ENCODE results near the gene SMARCB1. TPM values are rescaled to one million over a fixed set of nuclear protein-coding genes. Genes with fewer than 3 reads are reported as not detected.

Gene SMARCB1
- total RNA-seq, 1 experiment from 2014 or later, result 85.9 TPM

GRCh38 chr22:23834406-23834792 lies 47.6 kb downstream of the SMARCB1 start:
- Histone ChIP-seq H3K4me1 (ENCODE audit: insufficient read depth, low read length) (0 out of 2 replicates have a peak, but pooled peaks cover 3% of the 10 kb centered on the region), H3K9me3 (ENCODE audit: low read length) (no peaks in the 10 kb centered on the region), H3K9me2 (replicated peaks; ENCODE audit: low read length) (no peaks in the 10 kb centered on the region), H3K79me2 (ENCODE audit: low read length) (no peaks in the 10 kb centered on the region), H3F3A (ENCODE audit: low read length, unreplicated experiment) (no peaks in the 10 kb centered on the region), H3K4me2 (ENCODE audit: low read length) (no peak overlapping the region), H2AFZ (ENCODE audit: low read length) (no peak overlapping the region), H3K4me3 (ENCODE audit: low read length) (no peak overlapping the region), H3K36me3 (ENCODE audit: low read depth, low read length) (no peaks in the 10 kb centered on the region), H3K27me3 (ENCODE audit: low read length) (no peaks in the 10 kb centered on the region), H4K20me1 (ENCODE audit: low read length) (no peaks in the 10 kb centered on the region), H3K27ac (ENCODE audit: low read length) (no peak overlapping the region), H3K9ac (ENCODE audit: low read length) (no peak overlapping the region)
- POLR2A ChIA-PET (ENCODE audit: unreplicated experiment), result no interaction called here
- ATAC-seq, result no peak
- CTCF ChIA-PET, result no interaction called here
- intact Hi-C loops (cut with micrococcal nuclease), result no loop called here
- no TSS peak for BruUV-seq (replicated peaks)
- TF ChIP-seq EZH2 (IDR thresholded peaks at IDR 0.05; ENCODE audit: low read length, unreplicated experiment) (no peak), EZH2phosphoT487 (IDR thresholded peaks at IDR 0.05; ENCODE audit: borderline replicate concordance, low read length) (no peak), CTCF (conservative IDR thresholded peaks at IDR 0.05; ENCODE audit: low read depth, low read length) (no peak)
- no peak for DNase-seq

GRCh38 chr22:23834793-23835483 lies 48.2 kb downstream of the SMARCB1 start:
- Histone ChIP-seq H2AFZ (ENCODE audit: low read length) (no peak overlapping the region), H3K4me2 (ENCODE audit: low read length) (no peak overlapping the region), H4K20me1 (ENCODE audit: low read length) (no peaks in the 10 kb centered on the region), H3K27ac (ENCODE audit: low read length) (no peak overlapping the region), H3K9me2 (replicated peaks; ENCODE audit: low read length) (no peaks in the 10 kb centered on the region), H3K9me3 (ENCODE audit: low read length) (no peaks in the 10 kb centered on the region), H3K4me3 (ENCODE audit: low read length) (no peak overlapping the region), H3K27me3 (ENCODE audit: low read length) (no peaks in the 10 kb centered on the region), H3K4me1 (ENCODE audit: insufficient read depth, low read length) (0 out of 2 replicates have a peak, but pooled peaks cover 3% of the 10 kb centered on the region), H3K36me3 (ENCODE audit: low read depth, low read length) (no peaks in the 10 kb centered on the region), H3F3A (ENCODE audit: low read length, unreplicated experiment) (no peaks in the 10 kb centered on the region), H3K79me2 (ENCODE audit: low read length) (no peaks in the 10 kb centered on the region), H3K9ac (ENCODE audit: low read length) (no peak overlapping the region)
- TF ChIP-seq EZH2phosphoT487 (IDR thresholded peaks at IDR 0.05; ENCODE audit: borderline replicate concordance, low read length) (no peak), CTCF (conservative IDR thresholded peaks at IDR 0.05; ENCODE audit: low read depth, low read length) (no peak), EZH2 (IDR thresholded peaks at IDR 0.05; ENCODE audit: low read length, unreplicated experiment) (no peak)
- DNase-seq, result no peak
- CTCF ChIA-PET, result no interaction called here
- no TSS peak for BruUV-seq (replicated peaks)
- intact Hi-C loops (cut with micrococcal nuclease), result no loop called here
- POLR2A ChIA-PET (ENCODE audit: unreplicated experiment), result no interaction called here
- no peak for ATAC-seq

- no TSS peak for BruUV-seq (replicated peaks)
- no peak overlapping the region for H3K4me3 ChIP-seq (ENCODE audit: low read length)
- H3K9ac ChIP-seq (ENCODE audit: low read length), result no peak overlapping the region
- H3F3A ChIP-seq (ENCODE audit: low read length, unreplicated experiment), result no peaks in the 10 kb centered on the region
- H3K4me1 ChIP-seq (ENCODE audit: insufficient read depth, low read length), result 0 out of 2 replicates have a peak, but pooled peaks cover 3% of the 10 kb centered on the region
- no peaks in the 10 kb centered on the region for H3K36me3 ChIP-seq (ENCODE audit: low read depth, low read length)
- DNase-seq (no peak), ATAC-seq (no peak)
- CTCF ChIA-PET, result no interaction called here
- H3K27ac ChIP-seq (ENCODE audit: low read length), result no peak overlapping the region
- no peaks in the 10 kb centered on the region for H3K27me3 ChIP-seq (ENCODE audit: low read length)
- H3K79me2 ChIP-seq (ENCODE audit: low read length), result no peaks in the 10 kb centered on the region
- intact Hi-C loops (cut with micrococcal nuclease), result no loop called here
- no peak overlapping the region for H3K4me2 ChIP-seq (ENCODE audit: low read length)
- H2AFZ ChIP-seq (ENCODE audit: low read length), result no peak overlapping the region
- TF ChIP-seq EZH2 (IDR thresholded peaks at IDR 0.05; ENCODE audit: low read length, unreplicated experiment), result no peak
- TF ChIP-seq CTCF (conservative IDR thresholded peaks at IDR 0.05; ENCODE audit: low read depth, low read length), result no peak
- no peak for TF ChIP-seq EZH2phosphoT487 (IDR thresholded peaks at IDR 0.05; ENCODE audit: borderline replicate concordance, low read length)
- H4K20me1 ChIP-seq (ENCODE audit: low read length), result no peaks in the 10 kb centered on the region
- no peaks in the 10 kb centered on the region for H3K9me2 ChIP-seq (replicated peaks; ENCODE audit: low read length)
- H3K9me3 ChIP-seq (ENCODE audit: low read length), result no peaks in the 10 kb centered on the region
- POLR2A ChIA-PET (ENCODE audit: unreplicated experiment), result no interaction called here
These were observed 48.8 kb downstream of the SMARCB1 start for GRCh38 chr22:23835484-23836144.

Data from PC-3 (cell line).